ENCODE data around the gene C4orf51. TPM values are rescaled to one million over a fixed set of nuclear protein-coding genes. Genes with fewer than 3 reads are reported as not detected.

C4orf51 gene
- total and polyA plus RNA-seq, 2 experiments from 2014 or later = not detected

- H3K4me1 ChIP-seq (ENCODE audit: low read depth) = no peaks in the 10 kb centered on the region
- peak in 1 of 2 donors; percentile 75 for DNase-seq (ENCODE audit: low read depth in 1 of 2, low spot score in 1 of 2)
- no peaks in the 10 kb centered on the region for H3K9me3 ChIP-seq (ENCODE audit: low read depth)
- TF ChIP-seq CTCF (IDR thresholded peaks at IDR 0.05; ENCODE audit: low read depth, low read length) = no peak
- H3K27ac ChIP-seq = no peak overlapping the region
- no peak overlapping the region for H3K4me3 ChIP-seq
- H3K27me3 ChIP-seq = no peaks in the 10 kb centered on the region
- H3K36me3 ChIP-seq = no peaks in the 10 kb centered on the region
These were observed 29.9 kb downstream of the C4orf51 start for GRCh38 chr4:145709843-145710242.

DNA sequence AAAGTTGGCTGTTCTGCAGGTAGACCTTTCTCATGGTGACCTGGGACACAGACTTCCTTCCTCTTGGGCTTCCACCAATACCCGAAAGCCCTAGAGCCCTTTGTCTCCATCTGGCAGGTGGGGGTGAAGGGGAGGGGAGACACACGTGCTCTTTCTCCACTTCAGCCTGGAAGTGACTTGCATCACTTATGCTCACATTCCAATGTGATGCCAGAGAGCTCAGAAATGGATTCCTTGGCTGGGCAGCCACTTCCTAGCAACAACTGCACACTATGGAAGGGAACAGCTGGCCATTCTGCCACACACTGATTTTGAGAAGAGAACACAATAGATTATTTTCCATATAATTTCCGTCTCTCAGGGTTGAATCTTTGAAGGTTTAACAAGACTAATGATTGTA, 36.3 kb downstream of the C4orf51 start:
- H3K9me3 ChIP-seq (ENCODE audit: low read depth) = no peaks in the 10 kb centered on the region
- no peaks in the 10 kb centered on the region for H3K4me1 ChIP-seq (ENCODE audit: low read depth)
- H3K36me3 ChIP-seq = no peaks in the 10 kb centered on the region
- no peak for TF ChIP-seq CTCF (IDR thresholded peaks at IDR 0.05; ENCODE audit: low read depth, low read length)
- H3K4me3 ChIP-seq = no peak overlapping the region
- peak in 1 of 2 donors; percentile 51 for DNase-seq (ENCODE audit: low read depth in 1 of 2, low spot score in 1 of 2)
- no peak overlapping the region for H3K27ac ChIP-seq
- no peaks in the 10 kb centered on the region for H3K27me3 ChIP-seq

DNA sequence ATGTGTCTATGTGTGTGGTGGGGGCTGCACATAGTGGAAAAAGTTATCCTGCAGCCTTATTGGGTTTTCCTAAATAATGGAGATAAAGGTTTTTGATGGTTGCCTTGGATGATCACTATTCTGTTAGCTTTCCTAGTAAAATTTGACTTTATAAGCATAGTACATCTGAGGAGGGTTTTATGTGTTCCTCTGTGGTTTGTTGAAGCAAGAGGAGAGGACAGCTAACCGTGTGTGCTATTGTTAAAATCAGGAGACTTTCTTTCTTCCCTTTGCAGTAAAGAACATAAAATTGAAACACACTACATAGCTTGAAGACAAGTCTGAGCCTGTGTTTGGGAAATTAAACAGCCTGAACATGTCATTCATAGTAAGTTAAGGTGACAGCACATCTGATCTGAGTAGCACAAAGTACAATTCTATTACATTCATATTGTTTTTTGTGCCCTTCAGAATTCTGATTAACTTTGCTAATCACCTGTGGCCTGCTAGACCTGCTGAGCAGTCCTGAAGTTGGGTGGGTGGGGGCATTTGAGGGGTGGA, 36.8 kb downstream of the C4orf51 start:
- Histone ChIP-seq H3K27ac (no peak overlapping the region), H3K9me3 (ENCODE audit: low read depth) (no peaks in the 10 kb centered on the region), H3K4me1 (ENCODE audit: low read depth) (no peaks in the 10 kb centered on the region), H3K4me3 (no peak overlapping the region), H3K27me3 (no peaks in the 10 kb centered on the region), H3K36me3 (no peaks in the 10 kb centered on the region)
- no peak for TF ChIP-seq CTCF (IDR thresholded peaks at IDR 0.05; ENCODE audit: low read depth, low read length)
- no peak for DNase-seq (ENCODE audit: low read depth in 1 of 2, low spot score in 1 of 2)

DNA sequence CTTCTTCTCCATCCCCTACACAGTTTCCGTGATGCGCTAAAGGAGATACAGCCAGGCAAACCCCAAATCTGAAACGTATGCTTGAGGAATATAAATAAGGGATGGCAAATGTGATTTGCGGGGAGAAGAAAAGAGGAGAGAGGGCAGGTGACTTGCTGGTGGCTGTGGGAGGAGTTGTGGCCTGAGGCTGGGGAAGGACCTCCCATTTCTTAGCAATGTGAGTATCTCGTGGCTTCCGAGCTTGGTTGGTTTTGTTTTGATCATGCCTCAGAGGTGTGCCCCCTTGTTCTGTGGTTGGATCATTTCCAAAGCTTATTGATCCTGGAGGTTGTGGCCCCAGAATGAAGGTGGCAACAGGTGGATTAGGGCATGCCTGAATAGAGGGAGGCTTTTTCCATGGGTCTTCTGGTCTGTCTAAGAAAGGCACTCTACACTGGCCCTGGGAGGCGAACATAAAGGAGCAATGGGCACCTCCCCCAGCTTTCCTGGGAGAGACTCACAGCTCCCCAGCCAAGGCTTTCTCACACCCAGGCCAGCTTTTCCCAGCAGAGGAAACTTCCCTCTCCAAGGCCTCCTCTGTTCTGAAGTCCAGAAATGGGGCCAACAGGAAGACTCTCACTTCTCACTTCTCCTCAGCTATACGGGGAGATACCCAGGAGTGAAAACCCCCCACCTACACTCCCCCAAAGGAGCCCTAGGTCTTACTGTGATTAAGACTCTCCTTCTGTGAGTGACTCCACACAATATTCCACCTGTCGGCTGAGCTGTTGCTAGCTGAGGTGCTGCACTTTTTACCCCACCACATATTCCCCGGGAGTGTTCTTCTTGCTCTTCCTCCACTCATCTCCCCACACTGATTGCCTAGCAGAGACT, 40.0 kb downstream of the C4orf51 start:
- H3K4me1 ChIP-seq (ENCODE audit: low read depth) = no peaks in the 10 kb centered on the region
- no peaks in the 10 kb centered on the region for H3K36me3 ChIP-seq
- H3K9me3 ChIP-seq (ENCODE audit: low read depth) = no peaks in the 10 kb centered on the region
- no peak overlapping the region for H3K27ac ChIP-seq
- H3K4me3 ChIP-seq = no peak overlapping the region
- TF ChIP-seq CTCF (IDR thresholded peaks at IDR 0.05; ENCODE audit: low read depth, low read length) = no peak
- H3K27me3 ChIP-seq = no peaks in the 10 kb centered on the region
- no peak for DNase-seq (ENCODE audit: low read depth in 1 of 2, low spot score in 1 of 2)

GRCh38 chr4:145720656-145721055, 40.7 kb downstream of the C4orf51 start:
- H3K27ac ChIP-seq = no peak overlapping the region
- H3K4me1 ChIP-seq (ENCODE audit: low read depth) = no peaks in the 10 kb centered on the region
- TF ChIP-seq CTCF (IDR thresholded peaks at IDR 0.05; ENCODE audit: low read depth, low read length) = no peak
- H3K36me3 ChIP-seq = no peaks in the 10 kb centered on the region
- no peaks in the 10 kb centered on the region for H3K9me3 ChIP-seq (ENCODE audit: low read depth)
- H3K27me3 ChIP-seq = no peaks in the 10 kb centered on the region
- no peak overlapping the region for H3K4me3 ChIP-seq
- no peak for DNase-seq (ENCODE audit: low read depth in 1 of 2, low spot score in 1 of 2)

All from cardiac muscle cell (in vitro differentiated cells and primary cell).